ENCODE measurements around the gene CLMP.

The CLMP gene, protein sequence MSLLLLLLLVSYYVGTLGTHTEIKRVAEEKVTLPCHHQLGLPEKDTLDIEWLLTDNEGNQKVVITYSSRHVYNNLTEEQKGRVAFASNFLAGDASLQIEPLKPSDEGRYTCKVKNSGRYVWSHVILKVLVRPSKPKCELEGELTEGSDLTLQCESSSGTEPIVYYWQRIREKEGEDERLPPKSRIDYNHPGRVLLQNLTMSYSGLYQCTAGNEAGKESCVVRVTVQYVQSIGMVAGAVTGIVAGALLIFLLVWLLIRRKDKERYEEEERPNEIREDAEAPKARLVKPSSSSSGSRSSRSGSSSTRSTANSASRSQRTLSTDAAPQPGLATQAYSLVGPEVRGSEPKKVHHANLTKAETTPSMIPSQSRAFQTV

DNA sequence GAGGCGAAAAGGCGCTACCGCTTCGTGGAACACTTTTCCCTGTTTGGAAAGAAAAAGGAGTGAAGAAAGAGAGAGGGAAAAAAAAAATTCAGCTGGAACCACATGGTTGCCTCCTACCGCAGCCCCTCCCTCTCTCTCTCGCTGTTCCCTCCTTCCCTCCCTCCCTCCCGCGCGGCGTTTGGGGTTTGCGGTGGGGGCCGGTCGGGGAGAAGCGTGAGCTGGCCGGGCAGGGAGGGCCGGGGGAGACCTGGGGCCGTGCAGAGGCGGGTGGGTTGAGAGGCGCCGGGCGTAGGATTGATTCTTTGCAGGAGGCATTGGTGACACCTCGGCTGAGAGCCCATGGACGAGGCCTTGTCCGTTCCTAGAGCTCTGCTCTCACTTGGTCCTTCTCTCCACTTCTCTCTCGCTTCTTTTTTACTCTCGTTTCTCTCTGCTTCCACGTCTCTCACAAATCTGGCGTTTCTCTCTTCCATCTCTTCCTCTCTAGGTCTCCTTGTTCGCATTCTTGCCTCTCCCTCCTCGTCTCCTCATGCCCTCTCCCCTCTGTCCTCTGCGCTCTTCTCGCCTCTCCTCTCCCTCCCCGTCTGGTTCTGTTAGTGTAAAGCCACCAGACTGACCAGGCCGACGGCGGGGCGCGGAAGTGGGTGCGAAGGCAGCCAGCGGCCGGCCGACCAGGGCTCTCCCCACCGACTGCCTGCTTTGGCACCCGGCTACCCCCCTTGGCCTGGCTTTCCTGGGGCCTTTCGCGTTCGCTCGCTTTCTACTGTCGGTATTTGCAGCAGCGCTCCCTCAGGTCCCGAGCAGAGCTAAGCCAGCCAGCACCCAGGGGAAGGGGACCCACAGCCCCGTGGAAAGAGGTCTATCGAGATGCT is at the start of gene CLMP:
TSS of gene CLMP (minus strand) at position 61 of the 872 bp plus-strand sequence. CDS start 308 bp downstream, outside the sequence.
- peak; percentile 68 for ATAC-seq
- TF ChIP-seq, protein P1, sequence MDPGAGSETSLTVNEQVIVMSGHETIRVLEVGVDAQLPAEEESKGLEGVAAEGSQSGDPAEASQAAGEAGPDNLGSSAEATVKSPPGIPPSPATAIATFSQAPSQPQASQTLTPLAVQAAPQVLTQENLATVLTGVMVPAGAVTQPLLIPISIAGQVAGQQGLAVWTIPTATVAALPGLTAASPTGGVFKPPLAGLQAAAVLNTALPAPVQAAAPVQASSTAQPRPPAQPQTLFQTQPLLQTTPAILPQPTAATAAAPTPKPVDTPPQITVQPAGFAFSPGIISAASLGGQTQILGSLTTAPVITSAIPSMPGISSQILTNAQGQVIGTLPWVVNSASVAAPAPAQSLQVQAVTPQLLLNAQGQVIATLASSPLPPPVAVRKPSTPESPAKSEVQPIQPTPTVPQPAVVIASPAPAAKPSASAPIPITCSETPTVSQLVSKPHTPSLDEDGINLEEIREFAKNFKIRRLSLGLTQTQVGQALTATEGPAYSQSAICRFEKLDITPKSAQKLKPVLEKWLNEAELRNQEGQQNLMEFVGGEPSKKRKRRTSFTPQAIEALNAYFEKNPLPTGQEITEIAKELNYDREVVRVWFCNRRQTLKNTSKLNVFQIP (CRISPR knock-in tag; IDR thresholded peaks at IDR 0.05; ENCODE audit: borderline replicate concordance, low read depth): no peak

- ATAC-seq: no peak
- TF ChIP-seq SNAI2 (CRISPR knock-in tag; IDR thresholded peaks at IDR 0.05) (no peak), TOX (CRISPR knock-in tag; IDR thresholded peaks at IDR 0.05; ENCODE audit: borderline replicate concordance) (no peak), TCF4 (CRISPR knock-in tag; IDR thresholded peaks at IDR 0.05; ENCODE audit: borderline replicate concordance) (no peak), ZNF8 (CRISPR knock-in tag; IDR thresholded peaks at IDR 0.05) (no peak), OSR1 (CRISPR knock-in tag; IDR thresholded peaks at IDR 0.05) (no peak), RARB (CRISPR knock-in tag; IDR thresholded peaks at IDR 0.05) (no peak), ZFP30 (CRISPR knock-in tag; IDR thresholded peaks at IDR 0.05) (no peak), CSDC2 (CRISPR knock-in tag; IDR thresholded peaks at IDR 0.05) (no peak), ARNTL (CRISPR knock-in tag; IDR thresholded peaks at IDR 0.05; ENCODE audit: borderline replicate concordance, low read depth) (no peak), GLIS3 (CRISPR knock-in tag; IDR thresholded peaks at IDR 0.05) (no peak), PPARA (CRISPR knock-in tag; IDR thresholded peaks at IDR 0.05; ENCODE audit: borderline replicate concordance) (no peak)
- TF ChIP-seq, protein P1 (CRISPR knock-in tag; IDR thresholded peaks at IDR 0.05; ENCODE audit: borderline replicate concordance, low read depth): no peak
Observed at GRCh38 chr11:123241874-123242543, 47.0 kb upstream of the CLMP start.

DNA sequence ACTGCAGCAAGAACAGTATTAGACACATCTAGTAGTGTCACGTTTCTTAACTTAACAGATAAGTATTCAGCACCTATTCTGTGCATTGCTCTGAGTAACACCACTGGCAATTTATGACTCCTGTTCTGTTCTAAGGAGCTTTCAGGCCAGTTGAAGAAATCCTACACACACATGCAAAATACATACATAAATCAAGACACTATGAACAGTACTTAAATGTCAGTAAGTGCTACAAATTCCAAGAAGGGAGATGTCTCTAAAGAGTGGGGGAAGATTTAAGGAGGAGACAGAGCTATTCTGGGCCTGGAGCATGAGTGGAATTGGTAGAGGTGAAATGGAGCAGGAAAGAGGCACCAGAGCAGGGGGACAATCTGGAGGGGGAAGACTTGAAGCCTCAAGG is 46.2 kb upstream of the CLMP start:
- peak; percentile 13; the same call in 1 of the 3 replicates for ATAC-seq
- TF ChIP-seq GLIS3 (CRISPR knock-in tag; IDR thresholded peaks at IDR 0.05): no peak

DNA sequence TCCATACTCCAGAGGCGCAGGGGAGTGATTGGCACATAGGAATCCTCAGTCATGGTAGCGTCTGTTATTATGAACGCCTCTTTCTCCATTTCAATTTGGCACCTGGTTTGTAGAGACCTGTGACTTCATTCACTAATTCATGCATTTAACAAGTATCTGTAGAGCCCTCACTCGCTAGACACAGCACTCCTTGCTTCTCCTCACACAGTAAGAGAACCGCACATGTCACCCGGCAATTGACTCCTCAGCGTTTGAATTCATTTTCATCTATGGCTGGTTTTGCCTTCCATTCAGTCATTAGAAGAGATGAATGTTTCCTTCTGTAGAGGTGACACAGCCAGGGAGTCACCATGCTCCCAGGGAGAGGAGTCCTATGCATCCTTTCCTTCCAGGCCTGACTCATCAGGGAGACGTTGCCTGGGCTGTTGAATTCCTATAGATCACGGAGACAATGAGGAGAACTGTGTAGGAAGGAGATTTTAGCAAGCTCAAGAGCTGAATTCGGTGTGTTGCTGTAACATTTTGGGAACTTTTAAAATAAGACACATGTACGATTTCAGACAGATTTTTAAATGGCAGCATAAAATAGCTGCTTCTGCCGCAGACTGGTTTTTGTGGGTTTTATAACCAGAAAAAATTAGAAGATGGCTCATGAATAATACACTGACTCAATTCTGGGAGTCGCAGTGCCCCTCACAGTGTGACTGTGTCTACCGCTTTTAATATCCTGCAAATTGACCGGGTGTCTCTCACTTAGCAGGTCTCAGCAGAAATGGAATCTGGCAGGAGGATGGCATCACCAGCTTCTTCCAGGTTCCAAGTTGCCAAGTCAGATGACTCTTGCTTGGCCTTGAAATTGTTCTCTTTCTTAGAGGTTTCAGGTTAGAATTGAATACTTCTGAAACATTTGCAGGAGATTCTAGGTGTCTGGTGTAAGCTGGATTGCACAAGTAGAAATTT is 44.4 kb upstream of the CLMP start:
- 0 out of 2 replicates have a peak, but pooled peaks have one; percentile 19 for TF ChIP-seq ZFP3 (CRISPR knock-in tag; IDR thresholded peaks at IDR 0.05)
- TF ChIP-seq ZNF8 (CRISPR knock-in tag; IDR thresholded peaks at IDR 0.05): no peak
- TF ChIP-seq CSDC2 (CRISPR knock-in tag; IDR thresholded peaks at IDR 0.05): no peak
- ATAC-seq: peak; percentile 69

- TF ChIP-seq ZC3H10 (CRISPR knock-in tag; IDR thresholded peaks at IDR 0.05): no peak
- no peak for TF ChIP-seq OSR1 (CRISPR knock-in tag; IDR thresholded peaks at IDR 0.05)
- no peak for TF ChIP-seq SNAI2 (CRISPR knock-in tag; IDR thresholded peaks at IDR 0.05)
- TF ChIP-seq ZNF565 (CRISPR knock-in tag; conservative IDR thresholded peaks at IDR 0.05; ENCODE audit: low read depth): no peak
- TF ChIP-seq TOX (CRISPR knock-in tag; IDR thresholded peaks at IDR 0.05; ENCODE audit: borderline replicate concordance): no peak
- no peak for TF ChIP-seq ZNF8 (CRISPR knock-in tag; IDR thresholded peaks at IDR 0.05)
- TF ChIP-seq PPARA (CRISPR knock-in tag; IDR thresholded peaks at IDR 0.05; ENCODE audit: borderline replicate concordance): no peak
- no peak for TF ChIP-seq ZNF70 (CRISPR knock-in tag; IDR thresholded peaks at IDR 0.05)
- TF ChIP-seq ARNTL (CRISPR knock-in tag; IDR thresholded peaks at IDR 0.05; ENCODE audit: borderline replicate concordance, low read depth): no peak
- TF ChIP-seq BACH2 (CRISPR knock-in tag; IDR thresholded peaks at IDR 0.05; ENCODE audit: borderline replicate concordance): no peak
- TF ChIP-seq ISL1 (CRISPR knock-in tag; IDR thresholded peaks at IDR 0.05): no peak
- no peak for TF ChIP-seq ESRRG (CRISPR knock-in tag; IDR thresholded peaks at IDR 0.05)
- TF ChIP-seq CREB5 (CRISPR knock-in tag; IDR thresholded peaks at IDR 0.05; ENCODE audit: low read depth): no peak
- no peak for TF ChIP-seq CSDC2 (CRISPR knock-in tag; IDR thresholded peaks at IDR 0.05)
Observed at GRCh38 chr11:123238297-123238696, 43.2 kb upstream of the CLMP start.

More at GRCh38 chr11:123238297-123238696, 43.2 kb upstream of the CLMP start:
- no peak for ATAC-seq

Data from SK-N-SH treated with all-trans-retinoic acid at 6 μM for 48 hours (cell line).